Stimulated activated naive B cell treated with anti-CD40 and anti-IgM and Interleukin-4, amounts not matched to agents 10 μg/mL and 1 μg/mL and 100 μg/mL, for 72 hours (primary cell): ENCODE results near the gene MAP2K3.

Experiments used
- ATAC-seq, 2 donors: fragments of 150-1000 bp; cut with Tn5 transposase; replicated peaks; 2 replicates each; pipeline ENCODE4 v1.10.0; 2021; ENCODE audit warnings: moderate library complexity in 1 of 2
- DNase-seq: peaks from one replicate; pipeline ENCODE4 v3.0.0; 2021
- H3K27ac Mint-ChIP-seq: one replicate; pipeline ENCODE4 v1.8.0; 2022; ENCODE audit warnings: mild to moderate bottlenecking, mixed read lengths
- H3K27me3 Mint-ChIP-seq, 2 donors: one replicate each; pipeline ENCODE4 v1.8.0; 2022; ENCODE audit warnings: mixed read lengths in 2 of 2
- H3K36me3 Mint-ChIP-seq, 2 donors: one replicate each; pipeline ENCODE4 v1.8.0; 2022; ENCODE audit warnings: mixed read lengths in 2 of 2, mild to moderate bottlenecking in 1 of 2
- H3K4me1 Mint-ChIP-seq, 2 donors: one replicate each; pipeline ENCODE4 v1.8.0; 2022; ENCODE audit warnings: mixed read lengths in 2 of 2, mild to moderate bottlenecking in 1 of 2
- H3K4me3 Mint-ChIP-seq, 2 donors: one replicate each; pipeline ENCODE4 v1.8.0; 2022; ENCODE audit warnings: mild to moderate bottlenecking in 2 of 2, mixed read lengths in 2 of 2, moderate library complexity in 1 of 2
- H3K9me3 Mint-ChIP-seq, 2 donors: one replicate each; pipeline ENCODE4 v1.8.0; 2022; ENCODE audit warnings: mixed read lengths in 2 of 2, mild to moderate bottlenecking in 1 of 2

MAP2K3 gene

DNA sequence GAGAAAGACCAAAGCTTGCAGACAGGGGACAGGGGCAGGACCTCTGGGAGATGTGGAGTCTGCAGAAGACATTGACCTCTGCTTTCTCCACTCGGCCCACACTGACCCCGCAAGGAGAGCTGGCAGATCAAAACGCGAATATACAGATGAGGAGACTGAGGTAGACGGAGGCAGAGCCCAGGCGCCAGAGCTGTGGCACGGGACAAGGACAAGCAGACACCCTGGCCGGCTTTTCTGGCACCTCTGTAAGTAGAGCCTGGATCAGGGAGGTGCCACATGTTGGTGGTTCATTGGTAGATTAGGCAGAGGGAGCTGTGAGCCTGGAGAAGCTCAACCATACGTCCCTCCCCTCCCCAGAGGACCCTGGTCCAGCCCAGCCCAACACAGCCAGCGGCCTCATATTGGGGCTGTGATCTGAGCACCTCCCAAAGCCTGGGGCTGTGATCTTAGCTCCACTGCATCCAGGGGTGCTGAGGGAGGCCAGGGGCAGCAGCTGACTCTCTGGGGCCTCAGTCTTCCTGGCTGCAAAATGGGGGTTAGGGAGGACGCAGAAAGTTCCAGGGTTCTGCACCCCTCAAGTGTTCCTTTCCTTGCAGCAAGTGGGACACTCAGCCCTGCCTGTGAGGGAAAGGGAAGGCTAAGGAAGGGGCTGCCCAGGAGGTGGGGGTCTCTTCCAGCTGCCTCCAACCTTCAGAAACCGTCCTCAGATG lies 35.3 kb upstream of the MAP2K3 start:
- ATAC-seq (no peak), DNase-seq (no peak)
- Mint-ChIP-seq H3K4me3 (no peak overlapping the region), H3K4me1 (peaks cover 24 to 38% of the 10 kb centered on the region in 2 donors), H3K27ac (peak overlapping the region; percentile 40), H3K36me3 (no peaks in the 10 kb centered on the region), H3K9me3 (no peaks in the 10 kb centered on the region), H3K27me3 (no peaks in the 10 kb centered on the region)

GRCh38 chr17:21249920-21250703 lies 34.4 kb upstream of the MAP2K3 start:
- H3K36me3 Mint-ChIP-seq: no peaks in the 10 kb centered on the region
- no peaks in the 10 kb centered on the region for H3K27me3 Mint-ChIP-seq
- ATAC-seq: no peak
- H3K4me3 Mint-ChIP-seq: no peak overlapping the region
- H3K4me1 Mint-ChIP-seq: peaks cover 25 to 38% of the 10 kb centered on the region in 2 donors
- no peak for DNase-seq
- H3K9me3 Mint-ChIP-seq: no peaks in the 10 kb centered on the region
- H3K27ac Mint-ChIP-seq: no peak overlapping the region

DNA sequence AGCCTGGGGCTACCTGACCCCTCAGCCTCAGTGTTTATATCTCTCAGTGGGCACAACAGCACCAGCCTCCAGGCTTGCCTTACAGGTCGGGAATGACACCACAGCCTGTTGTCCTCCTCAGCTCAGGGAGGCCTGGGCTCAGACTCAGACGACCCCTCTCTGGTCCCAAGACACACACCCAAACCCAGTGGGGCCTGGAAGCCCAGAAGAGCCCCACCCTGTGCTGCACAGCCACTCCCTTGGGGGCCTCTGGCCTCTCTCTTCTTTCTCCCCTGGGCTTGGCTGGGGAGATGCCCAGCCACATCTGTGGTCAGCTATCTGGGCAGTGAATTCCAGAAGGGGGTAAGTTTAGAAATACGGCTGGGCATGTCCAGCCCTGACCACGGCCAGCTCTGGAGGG lies 33.7 kb upstream of the MAP2K3 start:
- DNase-seq (no peak), ATAC-seq (no peak)
- no peak overlapping the region for H3K4me3 Mint-ChIP-seq
- peaks cover 20 to 33% of the 10 kb centered on the region in 2 donors for H3K4me1 Mint-ChIP-seq
- H3K27ac Mint-ChIP-seq: no peak overlapping the region
- no peaks in the 10 kb centered on the region for H3K36me3 Mint-ChIP-seq
- H3K27me3 Mint-ChIP-seq: no peaks in the 10 kb centered on the region
- no peaks in the 10 kb centered on the region for H3K9me3 Mint-ChIP-seq

GRCh38 chr17:21251337-21252010 lies 33.0 kb upstream of the MAP2K3 start:
- no peak overlapping the region for H3K4me3 Mint-ChIP-seq
- H3K4me1 Mint-ChIP-seq: peaks cover 19 to 29% of the 10 kb centered on the region in 2 donors
- no peak for ATAC-seq
- no peaks in the 10 kb centered on the region for H3K36me3 Mint-ChIP-seq
- no peak for DNase-seq
- no peaks in the 10 kb centered on the region for H3K9me3 Mint-ChIP-seq
- H3K27me3 Mint-ChIP-seq: no peaks in the 10 kb centered on the region
- no peak overlapping the region for H3K27ac Mint-ChIP-seq

DNA sequence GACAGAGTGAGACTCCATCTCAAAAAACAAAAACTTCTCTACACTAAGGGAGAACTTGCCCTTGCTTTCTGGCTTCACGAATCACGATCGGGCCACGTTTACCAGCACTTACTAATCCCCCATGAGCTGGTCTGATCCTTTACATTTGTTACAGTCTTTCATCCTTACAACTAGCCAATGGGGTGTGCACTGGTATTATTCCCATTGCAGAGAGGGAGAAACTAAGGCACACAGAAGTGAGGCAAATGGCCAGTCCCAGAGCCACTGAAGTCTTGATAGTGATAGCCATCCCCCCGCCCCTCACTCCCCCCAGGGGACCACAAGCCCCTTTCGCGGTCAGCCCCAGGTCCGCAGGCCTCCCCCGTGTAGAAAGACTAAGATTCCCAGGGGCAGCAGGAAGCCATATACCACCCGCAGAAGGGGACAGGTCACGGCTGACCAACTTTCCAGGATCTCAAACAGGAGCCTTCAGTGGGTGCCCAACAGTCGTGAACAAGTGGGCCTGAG lies 32.2 kb upstream of the MAP2K3 start:
- Mint-ChIP-seq H3K27me3 (no peaks in the 10 kb centered on the region), H3K9me3 (no peaks in the 10 kb centered on the region), H3K4me1 (peaks cover 19 to 29% of the 10 kb centered on the region in 2 donors), H3K27ac (no peak overlapping the region), H3K36me3 (no peaks in the 10 kb centered on the region), H3K4me3 (peak overlapping the region; percentile 69 to 85)
- ATAC-seq (no peak), DNase-seq (no peak)

DNA sequence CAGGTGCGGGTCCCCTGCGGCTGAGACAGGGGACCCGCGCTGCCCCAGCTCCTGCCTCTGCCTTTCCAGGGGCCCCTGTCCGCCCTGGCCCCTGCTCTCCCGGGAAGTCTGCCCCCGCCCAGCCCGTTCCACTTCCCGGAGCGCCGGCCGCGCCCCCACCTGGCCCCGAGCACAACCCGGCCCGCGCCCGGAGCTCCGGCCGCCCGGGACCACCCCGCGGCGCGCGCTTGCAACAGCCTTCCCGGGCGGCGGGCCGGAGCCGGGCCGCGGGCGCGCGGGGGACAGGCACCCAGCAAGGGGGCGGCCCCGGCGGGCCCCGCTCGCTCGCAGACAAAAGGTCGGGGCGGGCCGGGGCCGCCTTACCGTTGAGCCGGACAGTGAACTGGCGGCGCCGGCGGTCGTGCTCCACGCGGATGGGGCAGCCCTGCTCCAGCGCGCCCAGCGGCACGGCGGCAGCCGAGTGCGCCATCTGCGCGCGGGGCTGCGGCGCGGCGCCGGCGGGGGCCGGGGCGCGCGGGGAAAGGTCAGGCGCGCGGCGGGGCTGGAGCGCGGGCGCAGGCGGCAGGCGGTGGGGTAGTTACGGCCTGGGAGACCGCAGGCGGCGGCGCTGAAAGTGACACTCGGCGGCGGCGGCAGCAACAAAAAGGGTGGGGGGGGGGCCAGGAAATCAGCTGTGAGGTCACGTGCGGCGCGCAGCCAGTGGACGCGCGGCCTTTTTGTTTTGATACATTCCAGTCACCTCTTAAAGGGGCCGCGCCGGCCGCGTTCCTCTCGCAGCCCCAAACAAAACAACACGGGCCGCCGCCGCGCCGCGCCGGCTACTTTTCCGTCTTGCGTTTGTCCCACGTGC lies 31.5 kb upstream of the MAP2K3 start, which contains the start of gene NATD1:
NATD1 (minus strand) TSS at position 615 of the 850 bp plus-strand sequence; CDS start at position 469, 146 bp downstream.
- Mint-ChIP-seq H3K4me3 (peak within 1 kb of the TSS; percentile 79 to 85), H3K36me3 (no peaks in the 10 kb centered on the region), H3K9me3 (no peaks in the 10 kb centered on the region), H3K27ac (peak within 1 kb of the TSS; percentile 14), H3K4me1 (peaks cover 17 to 29% of the 10 kb centered on the region in 2 donors), H3K27me3 (peaks cover 0 to 5% of the 10 kb centered on the region in 2 donors)
- ATAC-seq (peak; percentile 83 to 89), DNase-seq (peak; percentile 58)

DNA sequence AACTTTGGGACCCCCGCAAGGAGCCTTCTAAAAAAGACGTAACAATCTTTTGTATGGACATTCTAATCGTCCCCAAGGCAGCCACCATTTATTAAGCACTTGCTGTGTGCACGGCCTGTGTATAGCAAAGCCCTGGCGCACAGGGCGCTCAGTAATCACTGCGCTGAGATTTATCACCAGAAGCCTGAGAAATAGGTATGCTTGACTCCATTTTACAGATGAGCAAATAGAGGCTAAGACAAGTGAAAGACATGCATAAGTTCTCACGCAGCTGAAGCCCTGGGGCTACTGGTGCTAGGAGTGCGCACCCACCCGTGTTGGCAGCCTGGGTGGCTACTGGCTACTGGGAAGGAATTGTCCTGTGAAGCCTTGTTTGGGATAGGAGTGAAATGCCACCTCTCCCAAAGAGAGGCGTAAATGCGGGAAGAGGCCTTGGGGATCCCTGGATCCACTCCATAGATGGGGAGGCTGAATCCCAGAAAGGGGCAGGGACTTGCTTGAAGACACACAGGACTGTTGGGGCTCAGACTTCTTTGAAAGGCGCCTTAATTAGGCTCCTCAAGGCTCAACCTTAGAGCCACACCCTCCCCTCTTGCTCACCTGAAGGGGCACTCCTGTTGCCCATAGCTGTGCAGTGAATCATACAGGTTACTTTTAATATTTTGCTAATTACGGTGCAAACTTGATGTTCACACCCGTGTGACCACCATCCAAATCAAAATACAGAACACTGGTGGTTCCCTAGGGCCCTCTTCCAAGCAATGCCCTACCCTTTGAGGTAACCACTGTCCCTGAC lies 30.7 kb upstream of the MAP2K3 start:
- Mint-ChIP-seq H3K4me3 (peak overlapping the region; percentile 79 to 85), H3K9me3 (no peaks in the 10 kb centered on the region), H3K27ac (peak overlapping the region; percentile 14), H3K27me3 (peaks cover 0 to 5% of the 10 kb centered on the region in 2 donors), H3K36me3 (no peaks in the 10 kb centered on the region), H3K4me1 (peaks cover 17 to 29% of the 10 kb centered on the region in 2 donors)
- ATAC-seq (peak; percentile 15 to 17), DNase-seq (no peak)

- peaks cover 0 to 2% of the 10 kb centered on the region in 2 donors for H3K4me1 Mint-ChIP-seq
- ATAC-seq (no peak), DNase-seq (no peak)
- peaks cover 0 to 5% of the 10 kb centered on the region in 2 donors for H3K27me3 Mint-ChIP-seq
- no peak overlapping the region for H3K4me3 Mint-ChIP-seq
- no peak overlapping the region for H3K27ac Mint-ChIP-seq
- no peaks in the 10 kb centered on the region for H3K36me3 Mint-ChIP-seq
- no peaks in the 10 kb centered on the region for H3K9me3 Mint-ChIP-seq
These were observed 25.9 kb upstream of the MAP2K3 start for GRCh38 chr17:21258593-21258992.

- no peak overlapping the region for H3K27ac Mint-ChIP-seq
- no peak for ATAC-seq
- H3K27me3 Mint-ChIP-seq: peaks cover 0 to 5% of the 10 kb centered on the region in 2 donors
- no peak overlapping the region for H3K4me3 Mint-ChIP-seq
- H3K9me3 Mint-ChIP-seq: no peaks in the 10 kb centered on the region
- no peak for DNase-seq
- peaks cover 1 to 9% of the 10 kb centered on the region in 2 donors for H3K4me1 Mint-ChIP-seq
- no peaks in the 10 kb centered on the region for H3K36me3 Mint-ChIP-seq
These were observed 22.1 kb upstream of the MAP2K3 start for GRCh38 chr17:21262259-21262993.

GRCh38 chr17:21263376-21263775 lies 21.1 kb upstream of the MAP2K3 start:
- H3K4me3 Mint-ChIP-seq: no peak overlapping the region
- peak overlapping the region; percentile 47 for H3K27ac Mint-ChIP-seq
- peaks cover 3 to 18% of the 10 kb centered on the region in 2 donors for H3K4me1 Mint-ChIP-seq
- no peaks in the 10 kb centered on the region for H3K27me3 Mint-ChIP-seq
- H3K36me3 Mint-ChIP-seq: no peaks in the 10 kb centered on the region
- no peaks in the 10 kb centered on the region for H3K9me3 Mint-ChIP-seq
- DNase-seq (no peak), ATAC-seq (no peak)

- no peak overlapping the region for H3K4me3 Mint-ChIP-seq
- ATAC-seq: no peak
- no peaks in the 10 kb centered on the region for H3K36me3 Mint-ChIP-seq
- DNase-seq: no peak
- peaks cover 6 to 27% of the 10 kb centered on the region in 2 donors for H3K4me1 Mint-ChIP-seq
- H3K27me3 Mint-ChIP-seq: no peaks in the 10 kb centered on the region
- no peaks in the 10 kb centered on the region for H3K9me3 Mint-ChIP-seq
- H3K27ac Mint-ChIP-seq: peak overlapping the region; percentile 2
These were observed 15.8 kb upstream of the MAP2K3 start for GRCh38 chr17:21268596-21269188.

- no peak overlapping the region for H3K4me3 Mint-ChIP-seq
These were observed 15.1 kb upstream of the MAP2K3 start for GRCh38 chr17:21269394-21269793.

More at GRCh38 chr17:21269394-21269793, 15.1 kb upstream of the MAP2K3 start:
- Mint-ChIP-seq H3K9me3 (no peaks in the 10 kb centered on the region), H3K27me3 (no peaks in the 10 kb centered on the region), H3K36me3 (no peaks in the 10 kb centered on the region), H3K27ac (peak overlapping the region; percentile 48), H3K4me1 (peaks cover 6 to 27% of the 10 kb centered on the region in 2 donors)
- DNase-seq (no peak), ATAC-seq (no peak)
